K562 (cell line): Measurements from ENCODE around the gene GAB2. TPM values are rescaled to one million over a fixed set of nuclear protein-coding genes. Genes with fewer than 3 reads are reported as not detected.
A peak's percentile ranks its signal among the peaks of the same experiment; 100 is the strongest.

Experiments used
- ATAC-seq: fragments of 200-7000 bp; cut with Tn5 transposase; 3 replicates; pipeline ENCODE4 v1.9.1; 2020; ENCODE audit warnings: moderate library complexity
- BruUV-seq: library from RNA; stranded (reverse); fragments of 400-500 nt; replicated peaks from 2 replicates; lab custom pipeline; 2021; lab: Mats Ljungman, UMichigan
- CTCF ChIA-PET: fragments of 300-600 bp; formaldehyde crosslinking; extraction: SDS; loops from one replicate; lab custom pipeline; 2021; ENCODE audit warnings: low intra/inter-chr PET ratio; lab: Yijun Ruan, JAX
- POLR2A ChIA-PET: fragments of 300-600, 350-650 bp; sonication (Branson Sonifier 250); formaldehyde crosslinking; extraction: SDS; loops from one replicate; lab custom pipeline; 2021; ENCODE audit warnings: antibody characterized with exemption, inconsistent platforms; lab: Yijun Ruan, JAX
- DNase-seq, 4 experiments: peaks; one replicate each; pipeline versions ENCODE4 v3.0.0 to v3.0.0-alpha.2; 2011 to 2018; ENCODE audit warnings: low spot score in 3 of 4, mixed read lengths in 3 of 4; ENCODE audit errors: extremely low read depth in 1 of 4
- FAIRE-seq: peaks from 2 replicates; lab custom pipeline; 2011; peaks lifted over from hg19 to GRCh38; lab: Jason Lieb, UNC
- H2AFZ ChIP-seq: 2 replicates; pipeline ENCODE4 v1.6.0; 2011; ENCODE audit warnings: low read depth, low read length, control low read depth, inconsistent platforms
- H3K27ac ChIP-seq: fragments of 200-600 bp; 3 replicates; pipeline ENCODE4 v1.8.0; 2011; ENCODE audit warnings: low read depth, mild to moderate bottlenecking, control low read depth, inconsistent platforms, low read length, moderate library complexity, mixed read lengths; ENCODE audit errors: extremely low read depth
- H3K27me3 ChIP-seq, 2 experiments: fragments of 300-600 bp in 1 of 2; 2 replicates in 1 of 2; 3 replicates in 1 of 2; pipeline versions ENCODE4 v1.6.0 to v1.8.0; 2011; ENCODE audit warnings: inconsistent platforms in 2 of 2, low read length in 2 of 2, mild to moderate bottlenecking in 1 of 2, mixed read lengths in 1 of 2, moderate library complexity in 1 of 2; ENCODE audit not compliant: control insufficient read depth in 2 of 2, insufficient read depth in 2 of 2
- H3K36me3 ChIP-seq: fragments of 300-600 bp; 3 replicates; pipeline ENCODE4 v1.8.0; 2011; ENCODE audit warnings: mild to moderate bottlenecking, low read length, inconsistent platforms; ENCODE audit not compliant: control insufficient read depth, insufficient read depth
- H3K4me1 ChIP-seq, 2 experiments: fragments of 200-600 bp in 1 of 2; replicated peaks in 1 of 2; 2 replicates in 1 of 2; 3 replicates in 1 of 2; pipeline versions ENCODE4 v1.5.1 to v1.8.0; 2011; ENCODE audit warnings: inconsistent platforms in 2 of 2, low read length in 2 of 2, mild to moderate bottlenecking in 1 of 2, mixed read lengths in 1 of 2, moderate library complexity in 1 of 2; ENCODE audit not compliant: control insufficient read depth in 2 of 2, insufficient read depth in 2 of 2
- H3K4me2 ChIP-seq: 2 replicates; pipeline ENCODE4 v1.6.1; 2011; ENCODE audit warnings: low read length, control low read depth, inconsistent platforms, mixed read lengths; ENCODE audit not compliant: insufficient read depth
- H3K4me3 ChIP-seq: fragments of 200-600 bp; sonication (generic), shearing (Covaris generic); 2 replicates; pipeline ENCODE4 v1.5.1; 2016; ENCODE audit warnings: control low read depth, inconsistent platforms
- H3K79me2 ChIP-seq: fragments of 200-600 bp; 3 replicates; pipeline ENCODE4 v1.8.0; 2011; ENCODE audit warnings: low read length, inconsistent platforms; ENCODE audit not compliant: control insufficient read depth, insufficient read depth
- H3K9ac ChIP-seq, 2 experiments: 2 replicates each; pipeline versions ENCODE4 v1.6.0 to v1.6.1; 2011; ENCODE audit warnings: low read depth in 2 of 2, low read length in 2 of 2, control low read depth in 1 of 2, inconsistent platforms in 1 of 2, mild to moderate bottlenecking in 1 of 2, mixed read lengths in 1 of 2; ENCODE audit not compliant: insufficient read depth in 1 of 2
- H3K9me1 ChIP-seq: one replicate; pipeline ENCODE4 v1.6.0; 2011; ENCODE audit warnings: inconsistent platforms, mild to moderate bottlenecking, low read length, moderate library complexity; ENCODE audit not compliant: control insufficient read depth, insufficient read depth
- H3K9me3 ChIP-seq: replicated peaks from 2 replicates; pipeline ENCODE4 v1.5.1; 2011; ENCODE audit warnings: low read depth, low read length, inconsistent platforms; ENCODE audit not compliant: control insufficient read depth, insufficient read depth
- H4K20me1 ChIP-seq: replicated peaks from 2 replicates; pipeline ENCODE4 v1.6.1; 2011; ENCODE audit warnings: low read length, inconsistent platforms, mixed read lengths; ENCODE audit not compliant: control insufficient read depth, insufficient read depth
- MAZ ChIP-seq, 2 experiments: fragments of 450-650 bp in 1 of 2; sonication (generic) in 1 of 2; formaldehyde crosslinking; IDR thresholded peaks in 1 of 2; conservative IDR thresholded peaks in 1 of 2; 2 replicates each; pipeline versions ENCODE4 v1.4.0 to v1.5.0; 2020; ENCODE audit warnings: mild to moderate bottlenecking in 1 of 2, missing genetic modification reagents in 1 of 2
- PRMT5 ChIP-seq: sonication (generic); formaldehyde crosslinking; IDR thresholded peaks from 2 replicates; pipeline ENCODE4 v1.5.0; 2020; ENCODE audit warnings: missing genetic modification reagents
- YBX1 ChIP-seq: fragments of 450-650 bp; IDR thresholded peaks from 2 replicates; pipeline ENCODE4 v1.7.1; 2016; ENCODE audit warnings: mild to moderate bottlenecking
- WGBS: fragments of 100-300 bp; shearing (Covaris generic); methylation state at CpG from one replicate; pipeline ENCODE4 v1.1.6; 2016; ENCODE audit warnings: low coverage, mixed read lengths; ENCODE audit not compliant: insufficient coverage; ENCODE audit errors: missing lambda C conversion rate; 5-methylcytosine and 5-hydroxymethylcytosine counted together
- in situ Hi-C: fragments of 300-500 bp; cut with MboI; formaldehyde crosslinking; loops from 4 replicates; pipeline ENCODE4 v1.15.0; 2018; ENCODE audit warnings: inconsistent platforms, mixed read lengths
- intact Hi-C: fragments of 100-400 bp; cut with micrococcal nuclease; formaldehyde crosslinking; loops from 2 replicates; pipeline ENCODE4 v1.14.2; 2022
- polyA plus RNA-seq, 8 experiments: library from polyadenylated mRNA; depleted of rRNA in 4 of 8; stranded (reverse) in 5 of 8; unstranded in 3 of 8; fragments of >200 nt; fragmentation: Nextera tagmentation in 2 of 8; fragmentation: Illumina TruSeq in 1 of 8; extraction: Ambion mirVana in 2 of 8; extraction: Trizol in 1 of 8; gene quantifications; 2 replicates each; pipeline versions ENCODE4 v1.2.1 to v1.2.3, GENCODE V29; 2011 to 2014; ENCODE audit warnings: inconsistent platforms in 1 of 8, missing spikeins in 1 of 8
- total RNA-seq, 7 experiments: library from RNA; depleted of rRNA in 6 of 7; stranded (reverse); fragments of >200 nt in 6 of 7; fragmentation: Illumina TruSeq in 2 of 7; extraction: Trizol in 2 of 7; gene quantifications; 2 replicates each; pipeline versions ENCODE4 v1.2.1 to v1.2.3, GENCODE V29; 2011 to 2021; ENCODE audit warnings: low replicate concordance in 1 of 7
- TF ChIP-seq, protein P1 (sequence below): fragments of 450-650 bp; IDR thresholded peaks from 2 replicates; pipeline ENCODE4 v1.6.1; 2018; ENCODE audit not compliant: partially characterized antibody

GAB2 gene
- total and polyA plus RNA-seq, 9 of the 15 experiments (the other 6 are each of a cell fraction or from before 2014, with no cell fraction given) = 2.3 to 35.2 (median 16.1) TPM

GRCh38 chr11:78332174-78332866 is 85.3 kb downstream of the GAB2 start:
- Histone ChIP-seq H3K4me3 (no peak overlapping the region), H4K20me1 (no peaks in the 10 kb centered on the region), H3K9me3 (no peaks in the 10 kb centered on the region), H3K4me1 (peaks cover 3 to 28% of the 10 kb centered on the region in 2 experiments; a peak in 4 of 5 replicates), H3K27ac (no peak overlapping the region), H3K9me1 (no peaks in the 10 kb centered on the region), H3K9ac (no peak overlapping the region), H3K27me3 (no peaks in the 10 kb centered on the region), H3K79me2 (peaks cover 40% of the 10 kb centered on the region), H3K4me2 (no peak overlapping the region), H2AFZ (no peak overlapping the region), H3K36me3 (no peaks in the 10 kb centered on the region)
- no TSS peak for BruUV-seq
- no peak for DNase-seq
- intact Hi-C loops (no loop called here), in situ Hi-C loops (no loop called here)
- POLR2A ChIA-PET = interaction anchor here (0.7 to 1.0 kb wide), 4 partner anchors 13 to 459 kb away, joined by 3 read pairs; no protein-coding TSS in a partner anchor
- no peak for FAIRE-seq
- CTCF ChIA-PET = no interaction called here
- 26% methylated on average over 1 of the region's 1 CpG for WGBS
- ATAC-seq = peak; percentile 18
- 0 out of 4 replicates have a peak, but pooled peaks of 1 of the 2 experiments have one; percentile 7 for TF ChIP-seq MAZ (CRISPR knock-in tag; conservative IDR thresholded peaks at IDR 0.05 in 1 of 2, IDR thresholded peaks at IDR 0.05 in 1 of 2)
- no peak for TF ChIP-seq YBX1

DNA sequence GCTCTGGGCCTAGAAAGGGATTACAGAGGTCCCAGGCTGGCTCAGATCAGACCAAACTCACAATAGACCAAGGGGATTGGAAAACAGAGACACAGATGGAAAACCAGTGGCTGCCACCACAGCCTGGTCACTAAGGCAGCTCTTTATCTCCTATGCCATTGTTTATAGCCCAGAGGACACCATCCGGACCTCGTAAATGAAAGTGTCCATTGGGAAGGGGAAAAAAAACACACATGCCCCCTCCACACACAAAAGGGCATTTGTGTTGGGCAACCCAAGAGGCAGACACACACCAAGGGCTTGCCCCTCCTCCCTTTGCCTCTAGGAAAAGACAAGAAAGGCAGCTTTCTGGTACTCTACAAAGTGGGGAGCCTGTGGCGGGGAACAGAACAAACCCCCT is 85.9 kb downstream of the GAB2 start:
- no peak for DNase-seq
- Histone ChIP-seq H3K9me3 (no peaks in the 10 kb centered on the region), H3K4me2 (no peak overlapping the region), H3K79me2 (peaks cover 40% of the 10 kb centered on the region), H3K27ac (no peak overlapping the region), H3K27me3 (no peaks in the 10 kb centered on the region), H3K4me1 (peaks cover 3 to 22% of the 10 kb centered on the region in 2 experiments; a peak in 4 of 5 replicates), H2AFZ (no peak overlapping the region), H3K4me3 (no peak overlapping the region), H3K9ac (peak overlapping the region in 1 of 2 experiments; percentile 62; a peak in 1 of 4 replicates), H4K20me1 (no peaks in the 10 kb centered on the region), H3K9me1 (no peaks in the 10 kb centered on the region), H3K36me3 (no peaks in the 10 kb centered on the region)
- TF ChIP-seq, protein P1, sequence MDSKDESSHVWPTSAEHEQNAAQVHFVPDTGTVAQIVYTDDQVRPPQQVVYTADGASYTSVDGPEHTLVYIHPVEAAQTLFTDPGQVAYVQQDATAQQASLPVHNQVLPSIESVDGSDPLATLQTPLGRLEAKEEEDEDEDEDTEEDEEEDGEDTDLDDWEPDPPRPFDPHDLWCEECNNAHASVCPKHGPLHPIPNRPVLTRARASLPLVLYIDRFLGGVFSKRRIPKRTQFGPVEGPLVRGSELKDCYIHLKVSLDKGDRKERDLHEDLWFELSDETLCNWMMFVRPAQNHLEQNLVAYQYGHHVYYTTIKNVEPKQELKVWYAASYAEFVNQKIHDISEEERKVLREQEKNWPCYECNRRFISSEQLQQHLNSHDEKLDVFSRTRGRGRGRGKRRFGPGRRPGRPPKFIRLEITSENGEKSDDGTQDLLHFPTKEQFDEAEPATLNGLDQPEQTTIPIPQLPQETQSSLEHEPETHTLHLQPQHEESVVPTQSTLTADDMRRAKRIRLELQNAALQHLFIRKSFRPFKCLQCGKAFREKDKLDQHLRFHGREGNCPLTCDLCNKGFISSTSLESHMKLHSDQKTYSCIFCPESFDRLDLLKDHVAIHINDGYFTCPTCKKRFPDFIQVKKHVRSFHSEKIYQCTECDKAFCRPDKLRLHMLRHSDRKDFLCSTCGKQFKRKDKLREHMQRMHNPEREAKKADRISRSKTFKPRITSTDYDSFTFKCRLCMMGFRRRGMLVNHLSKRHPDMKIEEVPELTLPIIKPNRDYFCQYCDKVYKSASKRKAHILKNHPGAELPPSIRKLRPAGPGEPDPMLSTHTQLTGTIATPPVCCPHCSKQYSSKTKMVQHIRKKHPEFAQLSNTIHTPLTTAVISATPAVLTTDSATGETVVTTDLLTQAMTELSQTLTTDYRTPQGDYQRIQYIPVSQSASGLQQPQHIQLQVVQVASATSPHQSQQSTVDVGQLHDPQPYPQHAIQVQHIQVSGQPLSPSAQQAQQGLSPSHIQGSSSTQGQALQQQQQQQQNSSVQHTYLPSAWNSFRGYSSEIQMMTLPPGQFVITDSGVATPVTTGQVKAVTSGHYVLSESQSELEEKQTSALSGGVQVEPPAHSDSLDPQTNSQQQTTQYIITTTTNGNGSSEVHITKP = peak; percentile 61
- TF ChIP-seq PRMT5 (CRISPR knock-in tag) = no peak
- no TSS peak for BruUV-seq
- WGBS = 67% methylated on average over 3 of the region's 3 CpGs
- in situ Hi-C loops = no loop called here
- ATAC-seq = peak; percentile 30
- ChIA-PET POLR2A (interaction anchor here (0.7 to 1.0 kb wide), 6 partner anchors 8 to 460 kb away, joined by 3 to 5 read pairs (median 3); no protein-coding TSS in a partner anchor), CTCF (no interaction called here)
- intact Hi-C loops = no loop called here
- FAIRE-seq = no peak
